GM12878 (cell line): ENCODE data around the gene FBXO21. TPM values are rescaled to one million over a fixed set of nuclear protein-coding genes. Genes with fewer than 3 reads are reported as not detected.

Experiments
- ATAC-seq: fragments of 200-7000 bp; cut with Tn5 transposase; 3 replicates; pipeline ENCODE4 v1.9.1; 2020; ENCODE audit warnings: mild to moderate bottlenecking, moderate library complexity
- BruUV-seq: library from RNA; stranded (reverse); fragments of 400-500 nt; replicated peaks from 2 replicates; lab custom pipeline; 2021; lab: Mats Ljungman, UMichigan
- CTCF ChIA-PET: fragments of 300-600 bp; sonication (Branson Sonifier 250); formaldehyde crosslinking; extraction: SDS; loops from one replicate; lab custom pipeline; 2021; ENCODE audit warnings: inconsistent platforms; lab: Yijun Ruan, JAX
- POLR2A ChIA-PET: fragments of 350-600 bp; formaldehyde crosslinking; extraction: SDS; loops from one replicate; lab custom pipeline; 2021; ENCODE audit warnings: inconsistent platforms; lab: Charles Lee
- RAD21 ChIA-PET: fragments of 300-600 bp; sonication (Branson Sonifier 250); formaldehyde crosslinking; loops from one replicate; lab custom pipeline; 2023; ENCODE audit warnings: antibody characterized with exemption; ENCODE audit not compliant: unreplicated experiment; lab: Charles Lee
- SMC1A ChIA-PET: fragments of 300-600 bp; sonication (Branson Sonifier 250); formaldehyde crosslinking; loops from one replicate; lab custom pipeline; 2023; ENCODE audit not compliant: unreplicated experiment, uncharacterized antibody; lab: Charles Lee
- DNase-seq: peaks from one replicate; pipeline ENCODE4 v3.0.0-alpha.2; 2011; ENCODE audit warnings: low read depth, low spot score
- FAIRE-seq: peaks from 3 replicates; lab custom pipeline; 2011; peaks lifted over from hg19 to GRCh38; lab: Jason Lieb, UNC
- H2AFZ ChIP-seq: 2 replicates; pipeline ENCODE4 v1.6.0; 2011; ENCODE audit warnings: low read depth, low read length, control low read depth; ENCODE audit not compliant: control insufficient read depth
- H3K27ac ChIP-seq: 2 replicates; pipeline ENCODE4 v1.5.1; 2011; ENCODE audit warnings: control low read depth; ENCODE audit not compliant: control insufficient read depth, insufficient read depth
- H3K27me3 ChIP-seq, 2 experiments: replicated peaks in 1 of 2; 2 replicates each; pipeline versions ENCODE4 v1.6.0 to v1.6.1; 2011; ENCODE audit warnings: low read length in 1 of 2; ENCODE audit not compliant: control insufficient read depth in 2 of 2, insufficient read depth in 2 of 2
- H3K36me3 ChIP-seq, 2 experiments: 2 replicates each; pipeline ENCODE4 v1.5.1; 2011; ENCODE audit warnings: low read length in 1 of 2; ENCODE audit not compliant: control insufficient read depth in 2 of 2, insufficient read depth in 2 of 2
- H3K4me1 ChIP-seq: 2 replicates; pipeline ENCODE4 v1.6.1; 2011; ENCODE audit warnings: mild to moderate bottlenecking, low read length, moderate library complexity, mixed read lengths; ENCODE audit not compliant: control insufficient read depth, insufficient read depth
- H3K4me2 ChIP-seq: 2 replicates; pipeline ENCODE4 v1.6.0; 2011; ENCODE audit warnings: control low read depth; ENCODE audit not compliant: control insufficient read depth, insufficient read depth
- H3K4me3 ChIP-seq: fragments of 200-600 bp; sonication (generic); 2 replicates; pipeline ENCODE4 v1.5.1; 2016
- H3K79me2 ChIP-seq: 2 replicates; pipeline ENCODE4 v1.6.0; 2011; ENCODE audit warnings: low read length; ENCODE audit not compliant: control insufficient read depth, insufficient read depth
- H3K9ac ChIP-seq: 2 replicates; pipeline ENCODE4 v1.8.0; 2011; ENCODE audit warnings: low read length, control low read depth, mixed read lengths; ENCODE audit not compliant: control insufficient read depth, insufficient read depth
- H3K9me3 ChIP-seq: replicated peaks from 3 replicates; pipeline ENCODE4 v1.5.1; 2011; ENCODE audit warnings: mild to moderate bottlenecking, low read length; ENCODE audit not compliant: control insufficient read depth, insufficient read depth
- H4K20me1 ChIP-seq: 2 replicates; pipeline ENCODE4 v1.6.0; 2011; ENCODE audit not compliant: control insufficient read depth, insufficient read depth
- ATF7 ChIP-seq: fragments of 450-650 bp; IDR thresholded peaks from 2 replicates; pipeline ENCODE4 v1.6.1; 2016; ENCODE audit warnings: low read depth, mild to moderate bottlenecking
- MYB ChIP-seq: fragments of 150-350 bp; IDR thresholded peaks from 2 replicates; pipeline ENCODE4 v1.6.1; 2014; ENCODE audit warnings: mild to moderate bottlenecking, low read depth, low read length, borderline replicate concordance
- NFIC ChIP-seq: IDR thresholded peaks from 2 replicates; pipeline ENCODE4 v1.6.1; 2012; ENCODE audit warnings: low read depth, mild to moderate bottlenecking, inconsistent platforms, low read length, moderate library complexity
- NFYB ChIP-seq: IDR thresholded peaks from 2 replicates; pipeline ENCODE4 v1.6.1; 2011; ENCODE audit warnings: low read depth, mild to moderate bottlenecking, low read length, improper control_type of control experiment, moderate library complexity; ENCODE audit not compliant: insufficient read depth
- RELA ChIP-seq: fragments of 450-650 bp; IDR thresholded peaks from 2 replicates; pipeline ENCODE4 v1.8.0; 2014; ENCODE audit warnings: borderline replicate concordance; ENCODE audit not compliant: partially characterized antibody
- SP1 ChIP-seq: IDR thresholded peaks from one replicate; pipeline ENCODE4 v1.6.1; 2011; ENCODE audit warnings: low read depth, low read length
- SREBF1 ChIP-seq: IDR thresholded peaks from 2 replicates; pipeline ENCODE4 v1.6.1; 2012; ENCODE audit warnings: mild to moderate bottlenecking, low read length
- ZBED1 ChIP-seq: IDR thresholded peaks from 2 replicates; pipeline ENCODE4 v1.6.1; 2016; ENCODE audit warnings: borderline replicate concordance
- ZNF217 ChIP-seq: fragments of 450-650 bp; IDR thresholded peaks from 2 replicates; pipeline ENCODE4 v1.6.1; 2017; ENCODE audit warnings: antibody characterized with exemption, mild to moderate bottlenecking
- WGBS: methylation state at CpG from one replicate; pipeline ENCODE4 v1.1.6; 2016; ENCODE audit warnings: low lambda C conversion rate; ENCODE audit not compliant: insufficient replicate concordance, insufficient coverage; ENCODE audit errors: missing lambda C conversion rate; 5-methylcytosine and 5-hydroxymethylcytosine counted together
- in situ Hi-C: fragments of 300-500 bp; cut with MboI; formaldehyde crosslinking; loops from 9 replicates; pipeline ENCODE4 v1.14.3; 2018; ENCODE audit warnings: mixed read lengths
- intact Hi-C: fragments of 100-400 bp; cut with micrococcal nuclease; formaldehyde crosslinking; loops from one replicate; pipeline ENCODE4 v1.14.2; 2022; ENCODE audit not compliant: unreplicated experiment
- polyA plus RNA-seq, 11 experiments: library from polyadenylated mRNA; depleted of rRNA in 4 of 11; unstranded in 6 of 11; stranded (reverse) in 5 of 11; fragments of >200 nt; fragmentation: Nextera tagmentation in 4 of 11; fragmentation: Illumina TruSeq in 1 of 11; extraction: Ambion mirVana in 4 of 11; extraction: Trizol in 1 of 11; gene quantifications; 1 replicate in 1 of 11; 2 replicates in 10 of 11; pipeline versions ENCODE4 v1.2.1 to v1.2.3, GENCODE V29; 2011 to 2016; ENCODE audit warnings: inconsistent platforms in 2 of 11, missing spikeins in 2 of 11, low read depth in 1 of 11
- total RNA-seq, 4 experiments: library from RNA; depleted of rRNA in 3 of 4; stranded (reverse); fragments of >200 nt in 3 of 4; fragmentation: Illumina TruSeq in 1 of 4; extraction: Trizol in 1 of 4; gene quantifications; 2 replicates each; pipeline versions ENCODE4 v1.2.1 to v1.2.3, GENCODE V29; 2013 to 2021
- TF ChIP-seq, protein P1 (sequence below): fragments of 450-650 bp; conservative IDR thresholded peaks from 2 replicates; pipeline ENCODE4 v1.6.1; 2017; ENCODE audit warnings: mild to moderate bottlenecking, moderate library complexity
- TF ChIP-seq, protein P2 (sequence below): fragments of 450-650 bp; IDR thresholded peaks from 2 replicates; pipeline ENCODE4 v1.6.1; 2017; ENCODE audit warnings: mild to moderate bottlenecking, moderate library complexity
- TF ChIP-seq, protein P3 (sequence below): fragments of 450-650 bp; IDR thresholded peaks from 2 replicates; pipeline ENCODE4 v1.6.1; 2014; ENCODE audit warnings: mild to moderate bottlenecking
- TF ChIP-seq, protein P4 (sequence below): fragments of 150-350 bp; IDR thresholded peaks from 2 replicates; pipeline ENCODE4 v1.6.1; 2014; ENCODE audit warnings: mild to moderate bottlenecking, low read depth, low read length

The FBXO21 gene
- total and polyA plus RNA-seq, 10 of the 15 experiments (the other 5 are each of a cell fraction or from before 2014, with no cell fraction given): 5.5 to 32.6 (median 18.9) TPM

DNA sequence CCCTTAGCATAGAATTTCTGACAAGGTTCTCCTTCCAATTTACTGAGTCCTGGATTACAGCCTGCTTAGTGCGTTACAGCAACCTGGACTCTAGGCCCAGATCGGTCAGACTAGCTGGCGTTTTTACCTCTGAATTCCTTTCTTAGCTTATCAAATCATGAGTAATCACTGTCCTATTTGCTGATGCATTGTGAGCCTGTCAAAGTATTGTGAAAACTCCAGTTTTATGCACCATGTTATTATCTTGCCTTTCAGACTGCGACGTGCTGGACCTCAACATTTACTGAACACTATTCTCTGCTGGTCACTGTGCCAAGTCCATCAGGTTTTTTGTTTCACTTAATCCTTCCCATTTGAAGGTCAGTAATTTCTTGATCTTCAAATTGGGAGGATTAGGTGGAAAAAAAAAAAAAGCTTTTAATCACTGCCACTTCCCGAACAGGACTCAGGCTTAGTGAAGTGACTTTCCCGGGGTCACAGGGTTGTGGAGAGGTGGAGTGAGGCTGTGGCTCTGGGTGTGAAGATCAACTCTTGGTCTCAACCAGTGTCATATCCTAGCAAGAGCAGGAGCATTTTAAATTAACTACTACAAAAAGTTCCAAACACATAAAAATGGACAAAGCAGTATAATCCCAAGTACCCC is 31.2 kb downstream of the FBXO21 start:
- ChIA-PET POLR2A (no interaction called here), SMC1A (interaction anchor here (0.6 kb wide), 1 partner anchor 433 kb away, joined by 3 read pairs; no protein-coding TSS in a partner anchor), CTCF (interaction anchor here (0.7 kb wide), 1 partner anchor 37 kb away, joined by 3 read pairs; no protein-coding TSS in a partner anchor), RAD21 (no interaction called here)
- Histone ChIP-seq H3K27me3 (no peaks in the 10 kb centered on the region), H3K4me1 (no peaks in the 10 kb centered on the region), H3K27ac (no peak overlapping the region), H2AFZ (no peak overlapping the region), H3K79me2 (no peaks in the 10 kb centered on the region), H4K20me1 (no peaks in the 10 kb centered on the region), H3K9ac (no peak overlapping the region), H3K4me2 (no peak overlapping the region), H3K36me3 (peaks cover 23 to 42% of the 10 kb centered on the region in 2 experiments), H3K9me3 (no peaks in the 10 kb centered on the region), H3K4me3 (no peak overlapping the region)
- in situ Hi-C loops (no loop called here), intact Hi-C loops (no loop called here)
- BruUV-seq: no TSS peak
- TF ChIP-seq MYB (no peak), SREBF1 (no peak), SP1 (no peak), NFYB (no peak), ATF7 (no peak), NFIC (no peak), ZBED1 (no peak), RELA (no peak), ZNF217 (no peak)
- TF ChIP-seq, protein P1, sequence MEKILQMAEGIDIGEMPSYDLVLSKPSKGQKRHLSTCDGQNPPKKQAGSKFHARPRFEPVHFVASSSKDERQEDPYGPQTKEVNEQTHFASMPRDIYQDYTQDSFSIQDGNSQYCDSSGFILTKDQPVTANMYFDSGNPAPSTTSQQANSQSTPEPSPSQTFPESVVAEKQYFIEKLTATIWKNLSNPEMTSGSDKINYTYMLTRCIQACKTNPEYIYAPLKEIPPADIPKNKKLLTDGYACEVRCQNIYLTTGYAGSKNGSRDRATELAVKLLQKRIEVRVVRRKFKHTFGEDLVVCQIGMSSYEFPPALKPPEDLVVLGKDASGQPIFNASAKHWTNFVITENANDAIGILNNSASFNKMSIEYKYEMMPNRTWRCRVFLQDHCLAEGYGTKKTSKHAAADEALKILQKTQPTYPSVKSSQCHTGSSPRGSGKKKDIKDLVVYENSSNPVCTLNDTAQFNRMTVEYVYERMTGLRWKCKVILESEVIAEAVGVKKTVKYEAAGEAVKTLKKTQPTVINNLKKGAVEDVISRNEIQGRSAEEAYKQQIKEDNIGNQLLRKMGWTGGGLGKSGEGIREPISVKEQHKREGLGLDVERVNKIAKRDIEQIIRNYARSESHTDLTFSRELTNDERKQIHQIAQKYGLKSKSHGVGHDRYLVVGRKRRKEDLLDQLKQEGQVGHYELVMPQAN: no peak
- TF ChIP-seq, protein P2, sequence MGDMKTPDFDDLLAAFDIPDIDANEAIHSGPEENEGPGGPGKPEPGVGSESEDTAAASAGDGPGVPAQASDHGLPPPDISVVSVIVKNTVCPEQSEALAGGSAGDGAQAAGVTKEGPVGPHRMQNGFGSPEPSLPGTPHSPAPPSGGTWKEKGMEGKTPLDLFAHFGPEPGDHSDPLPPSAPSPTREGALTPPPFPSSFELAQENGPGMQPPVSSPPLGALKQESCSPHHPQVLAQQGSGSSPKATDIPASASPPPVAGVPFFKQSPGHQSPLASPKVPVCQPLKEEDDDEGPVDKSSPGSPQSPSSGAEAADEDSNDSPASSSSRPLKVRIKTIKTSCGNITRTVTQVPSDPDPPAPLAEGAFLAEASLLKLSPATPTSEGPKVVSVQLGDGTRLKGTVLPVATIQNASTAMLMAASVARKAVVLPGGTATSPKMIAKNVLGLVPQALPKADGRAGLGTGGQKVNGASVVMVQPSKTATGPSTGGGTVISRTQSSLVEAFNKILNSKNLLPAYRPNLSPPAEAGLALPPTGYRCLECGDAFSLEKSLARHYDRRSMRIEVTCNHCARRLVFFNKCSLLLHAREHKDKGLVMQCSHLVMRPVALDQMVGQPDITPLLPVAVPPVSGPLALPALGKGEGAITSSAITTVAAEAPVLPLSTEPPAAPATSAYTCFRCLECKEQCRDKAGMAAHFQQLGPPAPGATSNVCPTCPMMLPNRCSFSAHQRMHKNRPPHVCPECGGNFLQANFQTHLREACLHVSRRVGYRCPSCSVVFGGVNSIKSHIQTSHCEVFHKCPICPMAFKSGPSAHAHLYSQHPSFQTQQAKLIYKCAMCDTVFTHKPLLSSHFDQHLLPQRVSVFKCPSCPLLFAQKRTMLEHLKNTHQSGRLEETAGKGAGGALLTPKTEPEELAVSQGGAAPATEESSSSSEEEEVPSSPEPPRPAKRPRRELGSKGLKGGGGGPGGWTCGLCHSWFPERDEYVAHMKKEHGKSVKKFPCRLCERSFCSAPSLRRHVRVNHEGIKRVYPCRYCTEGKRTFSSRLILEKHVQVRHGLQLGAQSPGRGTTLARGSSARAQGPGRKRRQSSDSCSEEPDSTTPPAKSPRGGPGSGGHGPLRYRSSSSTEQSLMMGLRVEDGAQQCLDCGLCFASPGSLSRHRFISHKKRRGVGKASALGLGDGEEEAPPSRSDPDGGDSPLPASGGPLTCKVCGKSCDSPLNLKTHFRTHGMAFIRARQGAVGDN: no peak
- TF ChIP-seq, protein P3, sequence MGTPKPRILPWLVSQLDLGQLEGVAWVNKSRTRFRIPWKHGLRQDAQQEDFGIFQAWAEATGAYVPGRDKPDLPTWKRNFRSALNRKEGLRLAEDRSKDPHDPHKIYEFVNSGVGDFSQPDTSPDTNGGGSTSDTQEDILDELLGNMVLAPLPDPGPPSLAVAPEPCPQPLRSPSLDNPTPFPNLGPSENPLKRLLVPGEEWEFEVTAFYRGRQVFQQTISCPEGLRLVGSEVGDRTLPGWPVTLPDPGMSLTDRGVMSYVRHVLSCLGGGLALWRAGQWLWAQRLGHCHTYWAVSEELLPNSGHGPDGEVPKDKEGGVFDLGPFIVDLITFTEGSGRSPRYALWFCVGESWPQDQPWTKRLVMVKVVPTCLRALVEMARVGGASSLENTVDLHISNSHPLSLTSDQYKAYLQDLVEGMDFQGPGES: no peak
- TF ChIP-seq, protein P4, sequence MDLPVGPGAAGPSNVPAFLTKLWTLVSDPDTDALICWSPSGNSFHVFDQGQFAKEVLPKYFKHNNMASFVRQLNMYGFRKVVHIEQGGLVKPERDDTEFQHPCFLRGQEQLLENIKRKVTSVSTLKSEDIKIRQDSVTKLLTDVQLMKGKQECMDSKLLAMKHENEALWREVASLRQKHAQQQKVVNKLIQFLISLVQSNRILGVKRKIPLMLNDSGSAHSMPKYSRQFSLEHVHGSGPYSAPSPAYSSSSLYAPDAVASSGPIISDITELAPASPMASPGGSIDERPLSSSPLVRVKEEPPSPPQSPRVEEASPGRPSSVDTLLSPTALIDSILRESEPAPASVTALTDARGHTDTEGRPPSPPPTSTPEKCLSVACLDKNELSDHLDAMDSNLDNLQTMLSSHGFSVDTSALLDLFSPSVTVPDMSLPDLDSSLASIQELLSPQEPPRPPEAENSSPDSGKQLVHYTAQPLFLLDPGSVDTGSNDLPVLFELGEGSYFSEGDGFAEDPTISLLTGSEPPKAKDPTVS: no peak
- FAIRE-seq (no peak), DNase-seq (no peak), ATAC-seq (no peak)
- WGBS: 77% methylated on average over 7 of the region's 7 CpGs
